Measurements from ENCODE around the gene LONRF3. TPM values are rescaled to one million over a fixed set of nuclear protein-coding genes. Genes with fewer than 3 reads are reported as not detected.

LONRF3 gene
- total and polyA plus RNA-seq, 3 donors from 2014 or later, result 4.2 to 9.7 (median 8.5) TPM

- DNase-seq, result no peak
- H3K9me3 ChIP-seq, result no peaks in the 10 kb centered on the region
- H3K36me3 ChIP-seq (ENCODE audit: low read depth, missing control alignments), result no peaks in the 10 kb centered on the region
- no peak for TF ChIP-seq POLR2A (IDR thresholded peaks at IDR 0.05)
- TF ChIP-seq, protein P1, sequence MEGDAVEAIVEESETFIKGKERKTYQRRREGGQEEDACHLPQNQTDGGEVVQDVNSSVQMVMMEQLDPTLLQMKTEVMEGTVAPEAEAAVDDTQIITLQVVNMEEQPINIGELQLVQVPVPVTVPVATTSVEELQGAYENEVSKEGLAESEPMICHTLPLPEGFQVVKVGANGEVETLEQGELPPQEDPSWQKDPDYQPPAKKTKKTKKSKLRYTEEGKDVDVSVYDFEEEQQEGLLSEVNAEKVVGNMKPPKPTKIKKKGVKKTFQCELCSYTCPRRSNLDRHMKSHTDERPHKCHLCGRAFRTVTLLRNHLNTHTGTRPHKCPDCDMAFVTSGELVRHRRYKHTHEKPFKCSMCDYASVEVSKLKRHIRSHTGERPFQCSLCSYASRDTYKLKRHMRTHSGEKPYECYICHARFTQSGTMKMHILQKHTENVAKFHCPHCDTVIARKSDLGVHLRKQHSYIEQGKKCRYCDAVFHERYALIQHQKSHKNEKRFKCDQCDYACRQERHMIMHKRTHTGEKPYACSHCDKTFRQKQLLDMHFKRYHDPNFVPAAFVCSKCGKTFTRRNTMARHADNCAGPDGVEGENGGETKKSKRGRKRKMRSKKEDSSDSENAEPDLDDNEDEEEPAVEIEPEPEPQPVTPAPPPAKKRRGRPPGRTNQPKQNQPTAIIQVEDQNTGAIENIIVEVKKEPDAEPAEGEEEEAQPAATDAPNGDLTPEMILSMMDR (IDR thresholded peaks at IDR 0.05), result no peak
- intact Hi-C loops (cut with DNase I; ENCODE audit: low total_unique reads), result no loop called here
- H3K4me3 ChIP-seq, result no peak overlapping the region
- no peaks in the 10 kb centered on the region for H3K27me3 ChIP-seq
- no peaks in the 10 kb centered on the region for H3K4me1 ChIP-seq
- 60 to 62% methylated on average over 2 of the region's 2 CpGs for WGBS, 2 donors
- H3K27ac ChIP-seq, result no peak overlapping the region
Measured at GRCh38 chrX:118964252-118964651, 10.2 kb upstream of the LONRF3 start.

- H3K27ac ChIP-seq, result no peak overlapping the region
- no peaks in the 10 kb centered on the region for H3K27me3 ChIP-seq
- no peak for TF ChIP-seq POLR2A (IDR thresholded peaks at IDR 0.05)
- TF ChIP-seq, protein P1 (IDR thresholded peaks at IDR 0.05), result no peak
- intact Hi-C loops (cut with DNase I; ENCODE audit: low total_unique reads), result no loop called here
- no peak for DNase-seq
- H3K36me3 ChIP-seq (ENCODE audit: low read depth, missing control alignments), result no peaks in the 10 kb centered on the region
- H3K4me3 ChIP-seq, result no peak overlapping the region
- 46 to 49% methylated on average over 4 of the region's 4 CpGs for WGBS, 2 donors
- no peaks in the 10 kb centered on the region for H3K4me1 ChIP-seq
- H3K9me3 ChIP-seq, result no peaks in the 10 kb centered on the region
Measured at GRCh38 chrX:118965395-118965794, 9.0 kb upstream of the LONRF3 start.

DNA sequence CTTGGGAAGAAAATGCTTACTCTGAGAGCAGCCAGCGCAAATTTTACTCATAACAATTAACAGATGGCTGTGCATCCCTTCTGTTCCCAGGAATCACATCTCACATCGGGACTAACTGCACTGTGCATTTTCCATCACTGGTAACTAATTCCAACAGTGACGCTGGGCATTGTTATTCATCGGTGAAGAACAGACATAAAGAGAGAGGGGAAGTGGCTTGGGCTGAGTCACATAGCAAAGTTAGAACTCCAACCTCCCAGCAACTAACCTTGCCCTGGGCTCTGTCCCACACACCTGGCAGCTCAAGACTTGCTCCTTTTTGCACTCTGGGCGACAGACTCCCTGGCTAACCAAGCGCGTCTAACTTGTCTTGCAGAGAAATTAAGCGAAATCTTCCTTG lies 6.4 kb upstream of the LONRF3 start:
- Histone ChIP-seq H3K4me3 (no peak overlapping the region), H3K9me3 (no peaks in the 10 kb centered on the region), H3K36me3 (ENCODE audit: low read depth, missing control alignments) (no peaks in the 10 kb centered on the region), H3K27ac (no peak overlapping the region), H3K27me3 (no peaks in the 10 kb centered on the region), H3K4me1 (no peaks in the 10 kb centered on the region)
- TF ChIP-seq, protein P1 (IDR thresholded peaks at IDR 0.05), result no peak
- TF ChIP-seq POLR2A (IDR thresholded peaks at IDR 0.05), result no peak
- DNase-seq, result no peak
- intact Hi-C loops (cut with DNase I; ENCODE audit: low total_unique reads), result no loop called here
- WGBS, 2 donors, result 84 to 93% methylated on average over 3 to 8 of the region's 8 CpGs

- no peak overlapping the region for H3K4me3 ChIP-seq
- no peaks in the 10 kb centered on the region for H3K36me3 ChIP-seq (ENCODE audit: low read depth, missing control alignments)
- intact Hi-C loops (cut with DNase I; ENCODE audit: low total_unique reads), result no loop called here
- no peaks in the 10 kb centered on the region for H3K9me3 ChIP-seq
- no peak for DNase-seq
- no peaks in the 10 kb centered on the region for H3K27me3 ChIP-seq
- no peaks in the 10 kb centered on the region for H3K4me1 ChIP-seq
- WGBS, 2 donors, result 69 to 80% methylated on average over 1 to 3 of the region's 3 CpGs
- no peak overlapping the region for H3K27ac ChIP-seq
- TF ChIP-seq POLR2A (IDR thresholded peaks at IDR 0.05), result no peak
- TF ChIP-seq, protein P1 (IDR thresholded peaks at IDR 0.05), result no peak
Measured at GRCh38 chrX:118971552-118971951, 2.9 kb upstream of the LONRF3 start.

DNA sequence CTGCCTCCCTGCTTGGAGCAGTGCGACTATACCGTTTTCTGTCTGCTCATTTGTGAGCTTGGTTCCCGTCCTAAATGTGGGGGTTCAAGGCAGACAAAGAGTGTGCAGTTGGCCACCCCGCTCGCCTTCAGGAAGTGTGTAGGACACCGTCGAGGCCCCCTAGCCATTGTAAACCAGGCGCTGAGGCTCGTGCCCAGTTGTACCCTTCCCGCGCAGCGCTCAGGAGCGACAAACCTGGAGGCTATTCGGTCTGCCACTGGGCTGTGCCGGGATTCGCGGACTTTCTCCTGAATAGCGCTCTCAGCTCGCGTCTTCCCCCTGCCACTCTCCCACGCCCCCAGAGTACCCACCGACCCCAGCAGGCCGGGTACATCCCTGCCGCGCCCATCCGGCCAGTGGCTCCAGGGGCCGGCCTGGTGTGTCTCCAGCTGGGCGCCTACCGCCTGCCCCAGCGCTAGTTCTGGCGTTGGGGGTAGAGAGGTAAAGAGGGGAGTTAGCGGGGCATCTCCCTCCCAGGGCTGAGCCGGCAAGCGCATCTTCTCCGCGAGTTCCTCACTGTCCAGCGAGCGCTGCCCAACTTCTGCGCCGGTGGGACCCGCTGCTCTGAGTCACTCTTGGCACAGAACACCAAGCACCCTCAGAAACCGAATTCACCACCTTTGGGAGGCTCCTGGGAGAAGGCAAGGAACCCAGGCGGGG lies 880 bp upstream of the LONRF3 start:
- Histone ChIP-seq H3K4me3 (no peak overlapping the region), H3K9me3 (no peaks in the 10 kb centered on the region), H3K27me3 (no peaks in the 10 kb centered on the region), H3K27ac (no peak overlapping the region), H3K36me3 (ENCODE audit: low read depth, missing control alignments) (no peaks in the 10 kb centered on the region), H3K4me1 (no peaks in the 10 kb centered on the region)
- intact Hi-C loops (cut with DNase I; ENCODE audit: low total_unique reads), result no loop called here
- TF ChIP-seq, protein P1 (IDR thresholded peaks at IDR 0.05), result no peak
- no peak for TF ChIP-seq POLR2A (IDR thresholded peaks at IDR 0.05)
- WGBS, 2 donors, result 19 to 21% methylated on average over 5 to 13 of the region's 43 CpGs
- no peak for DNase-seq
